Transverse colon (tissue), 4 donors: ENCODE measurements around the gene CD59. TPM values are rescaled to one million over a fixed set of nuclear protein-coding genes. Genes with fewer than 3 reads are reported as not detected.

ENCODE experiments used
- DNase-seq: peaks from one replicate; pipeline ENCODE4 v3.0.0-alpha.2; 2019
- H3K27ac ChIP-seq, 4 donors: fragments of 200-600 bp; sonication (generic); 2 replicates each; pipeline ENCODE4 v1.5.1; 2016 to 2018; ENCODE audit warnings: inconsistent platforms in 4 of 4
- H3K27me3 ChIP-seq: fragments of 200-600 bp; sonication (generic); 2 replicates; pipeline ENCODE4 v1.5.1; 2017; ENCODE audit warnings: inconsistent platforms
- H3K36me3 ChIP-seq, 4 donors: fragments of 200-600 bp; sonication (generic); 2 replicates each; pipeline ENCODE4 v1.5.1; 2017 to 2019; ENCODE audit warnings: inconsistent platforms in 4 of 4
- H3K4me1 ChIP-seq, 4 donors: fragments of 200-600 bp; sonication (generic); 2 replicates each; pipeline ENCODE4 v1.5.1; 2017 to 2020; ENCODE audit warnings: inconsistent platforms in 4 of 4
- H3K4me3 ChIP-seq, 4 donors: fragments of 200-600 bp; sonication (generic); 1 replicate in 1 of 4; 2 replicates in 3 of 4; pipeline versions ENCODE4 v1.5.1 to v1.6.1; 2017 to 2019; ENCODE audit warnings: inconsistent platforms in 4 of 4
- H3K9me3 ChIP-seq, 2 donors: fragments of 200-600 bp; sonication (generic); 2 replicates each; pipeline ENCODE4 v1.5.1; 2017 to 2019; ENCODE audit warnings: inconsistent platforms in 2 of 2
- EP300 ChIP-seq: sonication (generic); formaldehyde crosslinking; IDR thresholded peaks from one replicate; pipeline ENCODE4 v1.6.1; 2017; ENCODE audit warnings: antibody characterized with exemption, low read depth
- POLR2A ChIP-seq: fragments of 450-650 bp; IDR thresholded peaks from one replicate; pipeline ENCODE4 v1.6.1; 2016; ENCODE audit warnings: antibody characterized with exemption, mild to moderate bottlenecking, moderate library complexity
- POLR2AphosphoS5 ChIP-seq, 3 donors: sonication (generic); formaldehyde crosslinking; IDR thresholded peaks; one replicate each; pipeline ENCODE4 v1.6.1; 2016; ENCODE audit warnings: antibody characterized with exemption in 3 of 3
- WGBS, 2 donors: methylation state at CpG; one replicate each; pipeline ENCODE4 v1.1.5; 2018; ENCODE audit warnings: low coverage in 1 of 2; 5-methylcytosine and 5-hydroxymethylcytosine counted together
- in situ Hi-C, 4 donors: fragments of 200-750 bp; cut with MboI; loops; one replicate each; pipeline versions ENCODE4 v1.15.0 to v1.15.1; 2017; ENCODE audit warnings: low sequenced_read_pairs in 3 of 4, low pct_ligation_motif_present in 1 of 4, low pct_unique_long_range_greater_than_20kb in 1 of 4
- intact Hi-C: fragments of 100-400 bp; cut with DNase I; formaldehyde crosslinking; loops from one replicate; pipeline ENCODE4 v1.15.1; 2023; ENCODE audit warnings: low total_unique reads
- total RNA-seq, 4 donors: library from RNA; depleted of rRNA; stranded (reverse); fragments of >200 nt; gene quantifications; one replicate each; pipeline ENCODE4 v1.1.0, GENCODE V29; 2016
- TF ChIP-seq, protein P1 (sequence below), 5 experiments: fragments of 200-600 bp in 3 of 5; fragments of 450-650 bp in 2 of 5; sonication (generic) in 3 of 5; IDR thresholded peaks; 1 replicate in 2 of 5; 2 replicates in 3 of 5; pipeline ENCODE4 v1.5.1; 2016 to 2017; ENCODE audit warnings: antibody characterized with exemption in 5 of 5, inconsistent platforms in 3 of 5, mild to moderate bottlenecking in 2 of 5, moderate library complexity in 1 of 5

The CD59 gene
- total RNA-seq, 4 donors from 2014 or later: 64.7 to 213 (median 170) TPM

GRCh38 chr11:33713856-33714398 lies 22.3 kb downstream of the CD59 start:
- TF ChIP-seq, protein P1, sequence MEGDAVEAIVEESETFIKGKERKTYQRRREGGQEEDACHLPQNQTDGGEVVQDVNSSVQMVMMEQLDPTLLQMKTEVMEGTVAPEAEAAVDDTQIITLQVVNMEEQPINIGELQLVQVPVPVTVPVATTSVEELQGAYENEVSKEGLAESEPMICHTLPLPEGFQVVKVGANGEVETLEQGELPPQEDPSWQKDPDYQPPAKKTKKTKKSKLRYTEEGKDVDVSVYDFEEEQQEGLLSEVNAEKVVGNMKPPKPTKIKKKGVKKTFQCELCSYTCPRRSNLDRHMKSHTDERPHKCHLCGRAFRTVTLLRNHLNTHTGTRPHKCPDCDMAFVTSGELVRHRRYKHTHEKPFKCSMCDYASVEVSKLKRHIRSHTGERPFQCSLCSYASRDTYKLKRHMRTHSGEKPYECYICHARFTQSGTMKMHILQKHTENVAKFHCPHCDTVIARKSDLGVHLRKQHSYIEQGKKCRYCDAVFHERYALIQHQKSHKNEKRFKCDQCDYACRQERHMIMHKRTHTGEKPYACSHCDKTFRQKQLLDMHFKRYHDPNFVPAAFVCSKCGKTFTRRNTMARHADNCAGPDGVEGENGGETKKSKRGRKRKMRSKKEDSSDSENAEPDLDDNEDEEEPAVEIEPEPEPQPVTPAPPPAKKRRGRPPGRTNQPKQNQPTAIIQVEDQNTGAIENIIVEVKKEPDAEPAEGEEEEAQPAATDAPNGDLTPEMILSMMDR (IDR thresholded peaks at IDR 0.05): no peak
- no peak for TF ChIP-seq EP300
- TF ChIP-seq POLR2AphosphoS5 (IDR thresholded peaks at IDR 0.05): no peak
- no peak for TF ChIP-seq POLR2A
- peaks cover 0 to 27% (median 12%) of the 10 kb centered on the region in 4 donors for H3K36me3 ChIP-seq
- H3K27me3 ChIP-seq: no peaks in the 10 kb centered on the region
- no peaks in the 10 kb centered on the region for H3K9me3 ChIP-seq
- H3K4me3 ChIP-seq: no peak overlapping the region
- peak overlapping the region in 1 of 4 donors; percentile 0 for H3K27ac ChIP-seq
- in situ Hi-C loops: no loop called here
- DNase-seq: no peak
- peaks cover 0 to 32% (median 22%) of the 10 kb centered on the region in 4 donors for H3K4me1 ChIP-seq
- intact Hi-C loops: no loop called here
- 54 to 62% methylated on average over 4 of the region's 4 CpGs for WGBS, 2 donors

- peaks cover 0 to 33% (median 23%) of the 10 kb centered on the region in 4 donors for H3K4me1 ChIP-seq
- peak overlapping the region in 1 of 4 donors; percentile 0 for H3K27ac ChIP-seq
- in situ Hi-C loops (no loop called here), intact Hi-C loops (no loop called here)
- peaks cover 0 to 29% (median 14%) of the 10 kb centered on the region in 4 donors for H3K36me3 ChIP-seq
- WGBS, 2 donors: 45 to 55% methylated on average over 5 of the region's 5 CpGs
- no peak for DNase-seq
- no peaks in the 10 kb centered on the region for H3K27me3 ChIP-seq
- TF ChIP-seq POLR2A (no peak), EP300 (no peak), POLR2AphosphoS5 (IDR thresholded peaks at IDR 0.05) (no peak)
- TF ChIP-seq, protein P1 (IDR thresholded peaks at IDR 0.05): no peak
- H3K4me3 ChIP-seq: no peak overlapping the region
- H3K9me3 ChIP-seq: no peaks in the 10 kb centered on the region
Measured at GRCh38 chr11:33713151-33713855, 22.9 kb downstream of the CD59 start.

GRCh38 chr11:33712436-33712835 lies 23.8 kb downstream of the CD59 start:
- no peak for DNase-seq

DNA sequence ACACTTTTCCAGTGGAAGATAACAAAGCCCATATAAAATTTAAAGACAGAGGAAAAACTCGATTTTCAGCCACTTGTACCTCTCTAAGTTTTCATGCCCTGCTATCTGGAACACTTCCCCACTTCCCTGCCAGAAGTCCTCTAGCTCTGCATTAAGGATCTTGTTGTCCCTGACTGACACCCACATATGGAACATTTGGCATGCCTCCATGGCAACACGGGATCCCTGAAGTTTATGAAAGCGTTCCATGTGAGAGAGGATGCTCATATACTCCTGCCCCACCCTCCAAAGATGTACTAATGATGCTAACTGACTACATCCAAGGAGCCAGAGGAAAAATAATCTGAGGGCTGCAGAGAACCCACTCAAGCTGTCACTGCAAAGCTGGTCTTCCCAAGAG lies 26.8 kb downstream of the CD59 start:
- intact Hi-C loops: no loop called here
- Histone ChIP-seq H3K9me3 (no peaks in the 10 kb centered on the region), H3K27ac (no peak overlapping the region), H3K4me1 (peaks cover 0 to 23% (median 12%) of the 10 kb centered on the region in 4 donors), H3K4me3 (no peak overlapping the region), H3K36me3 (peaks cover 0 to 24% (median 11%) of the 10 kb centered on the region in 4 donors), H3K27me3 (no peaks in the 10 kb centered on the region)
- in situ Hi-C loops: no loop called here
- 60 to 80% methylated on average over 1 to 3 of the region's 3 CpGs for WGBS, 2 donors
- DNase-seq: no peak
- TF ChIP-seq, protein P1 (IDR thresholded peaks at IDR 0.05): no peak
- TF ChIP-seq POLR2A (no peak), EP300 (no peak), POLR2AphosphoS5 (IDR thresholded peaks at IDR 0.05) (no peak)

More at GRCh38 chr11:33712436-33712835, 23.8 kb downstream of the CD59 start:
- 61 to 78% methylated on average over 3 of the region's 3 CpGs for WGBS, 2 donors
- Histone ChIP-seq H3K9me3 (no peaks in the 10 kb centered on the region), H3K4me3 (no peak overlapping the region), H3K36me3 (peaks cover 0 to 29% (median 14%) of the 10 kb centered on the region in 4 donors), H3K4me1 (peaks cover 0 to 37% (median 23%) of the 10 kb centered on the region in 4 donors), H3K27me3 (no peaks in the 10 kb centered on the region), H3K27ac (no peak overlapping the region)
- in situ Hi-C loops (no loop called here), intact Hi-C loops (no loop called here)
- TF ChIP-seq, protein P1 (IDR thresholded peaks at IDR 0.05): no peak
- TF ChIP-seq POLR2A (no peak), EP300 (no peak), POLR2AphosphoS5 (IDR thresholded peaks at IDR 0.05) (no peak)
